ENCODE results near the gene MARCHF3. TPM values are rescaled to one million over a fixed set of nuclear protein-coding genes. Genes with fewer than 3 reads are reported as not detected.

MARCHF3 gene
- total and polyA plus RNA-seq, 2 of the 13 experiments (the other 11 are each of a cell fraction or from before 2014, with no cell fraction given), result 4.8 to 11.9 TPM

GRCh38 chr5:126931963-126932660 lies 98.2 kb downstream of the MARCHF3 start:
- Histone ChIP-seq H3K27me3 (ENCODE audit: control insufficient read depth in 1 of 2, insufficient read depth in 2 of 2, low read length in 2 of 2) (no peaks in the 10 kb centered on the region), H3K4me3 (replicated peaks in 1 of 3; ENCODE audit: insufficient read depth in 1 of 3, low read depth in 2 of 3, low read length in 3 of 3) (no peak overlapping the region), H4K20me1 (ENCODE audit: insufficient read depth, low read length) (no peaks in the 10 kb centered on the region), H3K9ac (ENCODE audit: insufficient read depth, low read depth, low read length) (no peak overlapping the region), H3K9me3 (ENCODE audit: low read length) (no peaks in the 10 kb centered on the region), H3K4me1 (ENCODE audit: insufficient read depth, low read length) (no peaks in the 10 kb centered on the region), H3K36me3 (replicated peaks in 1 of 2; ENCODE audit: control insufficient read depth in 1 of 2, insufficient read depth in 2 of 2, low read length in 2 of 2) (no peaks in the 10 kb centered on the region), H3K79me2 (ENCODE audit: insufficient read depth, low read length) (no peaks in the 10 kb centered on the region), H2AFZ (ENCODE audit: low read length) (no peak overlapping the region), H3K27ac (ENCODE audit: extremely low read length, insufficient read depth, low read length) (no peak overlapping the region), H3K4me2 (ENCODE audit: low read depth, low read length) (no peak overlapping the region)
- intact Hi-C loops (cut with micrococcal nuclease; ENCODE audit: unreplicated experiment) (no loop called here), in situ Hi-C loops (cut with HindIII; ENCODE audit: extremely low pct_ligation_motif_present, low pct_unique_long_range_greater_than_20kb) (no loop called here)
- BruUV-seq (replicated peaks), result no TSS peak
- DNase-seq (ENCODE audit: low spot score) (no peak), ATAC-seq (no peak), FAIRE-seq (no peak)
- 79% methylated on average over 3 of the region's 3 CpGs for WGBS (ENCODE audit: low lambda C conversion rate)
- ChIA-PET CTCF (ENCODE audit: low intra/inter-chr PET ratio, low total read pairs) (no interaction called here), POLR2A (no interaction called here)
- no peak for TF ChIP-seq AHDC1 (CRISPR knock-in tag; IDR thresholded peaks at IDR 0.05; ENCODE audit: borderline replicate concordance)
- TF ChIP-seq THAP11 (CRISPR knock-in tag; IDR thresholded peaks at IDR 0.05), result no peak
- no peak for TF ChIP-seq CREBL2 (CRISPR knock-in tag; IDR thresholded peaks at IDR 0.05; ENCODE audit: borderline replicate concordance)
- TF ChIP-seq ZUFSP (CRISPR knock-in tag; IDR thresholded peaks at IDR 0.05; ENCODE audit: borderline replicate concordance), result no peak
- no peak for TF ChIP-seq ZGPAT (CRISPR knock-in tag; IDR thresholded peaks at IDR 0.05)
- no peak for TF ChIP-seq ZZZ3 (CRISPR knock-in tag; IDR thresholded peaks at IDR 0.05; ENCODE audit: borderline replicate concordance)
- no peak for TF ChIP-seq GRHL1 (CRISPR knock-in tag; conservative IDR thresholded peaks at IDR 0.05)
- no peak for TF ChIP-seq TGIF2 (CRISPR knock-in tag; IDR thresholded peaks at IDR 0.05)
- TF ChIP-seq FOXK1 (CRISPR knock-in tag; IDR thresholded peaks at IDR 0.05; ENCODE audit: borderline replicate concordance, low read depth), result no peak
- TF ChIP-seq ZNF275 (CRISPR knock-in tag; IDR thresholded peaks at IDR 0.05; ENCODE audit: borderline replicate concordance), result no peak
